ENCODE results near the gene ULK4.

GRCh38 chr3:41975416-41976103 lies 13.7 kb upstream of the ULK4 start:
- TF ChIP-seq XRCC5 (IDR thresholded peaks at IDR 0.05; ENCODE audit: low read depth, low read length) (no peak), L3MBTL2 (IDR thresholded peaks at IDR 0.05) (no peak), ZNF444 (CRISPR knock-in tag; IDR thresholded peaks at IDR 0.05) (no peak), ZKSCAN1 (IDR thresholded peaks at IDR 0.05; ENCODE audit: low read depth, low read length) (no peak), KLF10 (CRISPR knock-in tag; IDR thresholded peaks at IDR 0.05) (no peak), CBX2 (IDR thresholded peaks at IDR 0.05; ENCODE audit: insufficient read depth, low read length, poor library complexity, severe bottlenecking) (no peak), ARNT (IDR thresholded peaks at IDR 0.05) (no peak), CTCF (IDR thresholded peaks at IDR 0.05 in 2 of 3, conservative IDR thresholded peaks at IDR 0.05 in 1 of 3; ENCODE audit: insufficient read depth in 2 of 3, low read depth in 1 of 3, low read length in 3 of 3) (no peak), ARID1B (IDR thresholded peaks at IDR 0.05) (no peak), ZNF398 (CRISPR knock-in tag; IDR thresholded peaks at IDR 0.05) (no peak)

Data from K562 (cell line).